Motor neuron (in vitro differentiated cells): ENCODE data around the gene USP44. TPM values are rescaled to one million over a fixed set of nuclear protein-coding genes. Genes with fewer than 3 reads are reported as not detected.

ENCODE experiments used
- ATAC-seq, 8 experiments: fragments of 200-7000 bp; cut with Tn5 transposase; replicated peaks in 6 of 8; 2 replicates each; pipeline ENCODE4 v1.8.0; 2021; ENCODE audit warnings: mild to moderate bottlenecking in 8 of 8, moderate library complexity in 8 of 8
- H3K27ac ChIP-seq, 2 donors: fragments of 250-450 bp; sonication (Bioruptor Pico); 2 replicates each; pipeline ENCODE4 v1.9.0; 2021; ENCODE audit warnings: antibody characterized with exemption in 2 of 2, mild to moderate bottlenecking in 2 of 2, moderate library complexity in 1 of 2
- H3K4me1 ChIP-seq, 2 donors: fragments of 250-450 bp; sonication (Bioruptor Pico); replicated peaks in 1 of 2; 2 replicates each; pipeline ENCODE4 v1.6.1; 2021; ENCODE audit warnings: antibody characterized with exemption in 2 of 2, mild to moderate bottlenecking in 2 of 2, moderate library complexity in 1 of 2
- H3K4me3 ChIP-seq, 5 donors: fragments of 250-450 bp; sonication (Bioruptor Pico); 2 replicates each; pipeline ENCODE4 v1.9.0; 2021; ENCODE audit warnings: antibody characterized with exemption in 5 of 5, mild to moderate bottlenecking in 5 of 5, moderate library complexity in 4 of 5
- WGBS, 10 experiments: fragments of 450-650 bp; shearing (Covaris generic); methylation state at CpG; one replicate each; pipeline ENCODE4 v1.0.0; 2022; 5-methylcytosine and 5-hydroxymethylcytosine counted together
- in situ Hi-C, 9 experiments: fragments of 400-800 bp; cut with MboI; loops; one replicate each; pipeline ENCODE4 v1.15.0; 2021; ENCODE audit warnings: low sequenced_read_pairs in 9 of 9, low pct_unique_long_range_greater_than_20kb in 2 of 9; ENCODE audit not compliant: unreplicated experiment in 9 of 9
- total RNA-seq, 8 experiments: library from RNA; unstranded; fragments of 300-600 nt; gene quantifications; 2 replicates each; pipeline versions ENCODE4 v1.2.3 to v1.2.4, GENCODE V29; 2022

Gene USP44
- 10 to 100 TPM in 5 of 8 experiments, 1 to 10 TPM in 2, under 1 TPM in 1; 0.76 to 15.7 (median 10.8) TPM for total RNA-seq

- Histone ChIP-seq H3K4me1 (peaks cover 9 to 16% of the 10 kb centered on the region in 2 donors), H3K4me3 (peak within 1 kb of the TSS in 2 of 5 donors; percentile 15 to 16), H3K27ac (no peak within 1 kb of the TSS)
- WGBS, 10 experiments: 0 to 80% (median 10%) methylated on average over 1 to 6 of the region's 9 CpGs; no CpG with 5 or more reads in 1 of the 10 experiments
- ATAC-seq: peak in 2 of 8 experiments; percentile 12 to 20
- in situ Hi-C loops: no loop called here
Measured at GRCh38 chr12:95551305-95551704, at the start of gene USP44. Gene USP44 (minus strand): TSS chr12:95551476. CDS start chr12:95534256, 17,220 bp downstream.

- Histone ChIP-seq H3K4me1 (peaks cover 0 to 12% of the 10 kb centered on the region in 2 donors), H3K27ac (no peak overlapping the region), H3K4me3 (no peak overlapping the region)
- in situ Hi-C loops: loop anchor here in 1 of 9 experiments (25.0 kb wide), 1 partner anchor 387 kb away; the partner anchor contains the start of gene HAL
- ATAC-seq: no peak
- whole genome bisulfite sequencing, 10 experiments: 60 to 100% (median 96%) methylated on average over 1 to 7 of the region's 8 CpGs; no CpG with 5 or more reads in 1 of the 10 experiments
Measured at GRCh38 chr12:95600567-95600966, 49.3 kb upstream of the USP44 start.

- Histone ChIP-seq H3K4me1 (peaks cover 0 to 16% of the 10 kb centered on the region in 2 donors), H3K4me3 (no peak overlapping the region), H3K27ac (no peak overlapping the region)
- in situ Hi-C loops: loop anchor here in 7 of 9 experiments (25.0 kb wide), 2 partner anchors 212 to 387 kb away; partner anchors contain the start of gene HAL (in 2 of the 7)
- no peak for ATAC-seq
- 71 to 100% (median 92%) methylated on average over 1 to 5 of the region's 5 CpGs; no CpG with 5 or more reads in 1 of the 10 experiments for WGBS, 10 experiments
Measured at GRCh38 chr12:95599880-95600279, 48.6 kb upstream of the USP44 start.

GRCh38 chr12:95594136-95594535 lies 42.9 kb upstream of the USP44 start:
- WGBS, 10 experiments: 10 to 89% (median 50%) methylated on average over 1 to 2 of the region's 2 CpGs; no CpG with 5 or more reads in 1 of the 10 experiments
- Histone ChIP-seq H3K4me3 (no peak overlapping the region), H3K4me1 (peaks cover 0 to 17% of the 10 kb centered on the region in 2 donors), H3K27ac (no peak overlapping the region)
- in situ Hi-C loops: loop anchor here in 6 of 9 experiments (25.0 kb wide), 2 partner anchors 218 to 393 kb away; partner anchors contain the start of gene HAL (in 1 of the 6)
- ATAC-seq: no peak

GRCh38 chr12:95593266-95593871 lies 42.1 kb upstream of the USP44 start:
- ATAC-seq: peak in 5 of 8 experiments; percentile 24 to 93 (median 55)
- in situ Hi-C loops: loop anchor here in 6 of 9 experiments (25.0 kb wide), 2 partner anchors 219 to 394 kb away; partner anchors contain the start of gene HAL (in 1 of the 6)
- Histone ChIP-seq H3K4me1 (peaks cover 0 to 17% of the 10 kb centered on the region in 2 donors), H3K27ac (no peak overlapping the region), H3K4me3 (no peak overlapping the region)
- WGBS, 10 experiments: 0 to 83% (median 66%) methylated on average over 1 to 6 of the region's 7 CpGs; no CpG with 5 or more reads in 2 of the 10 experiments

GRCh38 chr12:95591731-95592130 lies 40.5 kb upstream of the USP44 start:
- WGBS, 10 experiments: 40 to 100% (median 73%) methylated on average over 1 to 2 of the region's 2 CpGs; no CpG with 5 or more reads in 1 of the 10 experiments
- Histone ChIP-seq H3K4me1 (peaks cover 0 to 17% of the 10 kb centered on the region in 2 donors), H3K27ac (no peak overlapping the region), H3K4me3 (no peak overlapping the region)
- no peak for ATAC-seq
- in situ Hi-C loops: loop anchor here in 6 of 9 experiments (25.0 kb wide), 2 partner anchors 221 to 396 kb away; partner anchors contain the start of gene HAL (in 1 of the 6)

- H3K27ac ChIP-seq: no peak overlapping the region
- H3K4me3 ChIP-seq: no peak overlapping the region
- peaks cover 0 to 17% of the 10 kb centered on the region in 2 donors for H3K4me1 ChIP-seq
- in situ Hi-C loops: loop anchor here in 6 of 9 experiments (25.0 kb wide), 2 partner anchors 222 to 397 kb away; partner anchors contain the start of gene HAL (in 1 of the 6)
- 91 to 100% (median 100%) methylated on average over 1 to 2 of the region's 2 CpGs; no CpG with 5 or more reads in 7 of the 10 experiments for WGBS, 10 experiments
- no peak for ATAC-seq
Measured at GRCh38 chr12:95590775-95591174, 39.5 kb upstream of the USP44 start.

GRCh38 chr12:95583933-95584332 lies 32.7 kb upstream of the USP44 start:
- WGBS, 10 experiments: 30 to 100% (median 96%) methylated on average over 1 to 2 of the region's 2 CpGs; no CpG with 5 or more reads in 2 of the 10 experiments
- no peaks in the 10 kb centered on the region for H3K4me1 ChIP-seq
- no peak for ATAC-seq
- in situ Hi-C loops: loop anchor here in 7 of 9 experiments (10.0 to 25.0 kb wide), 3 partner anchors 228 to 403 kb away; partner anchors contain the start of gene HAL (in 1 of the 7)
- H3K4me3 ChIP-seq: no peak overlapping the region
- no peak overlapping the region for H3K27ac ChIP-seq

GRCh38 chr12:95582230-95583058 lies 31.2 kb upstream of the USP44 start:
- in situ Hi-C loops: loop anchor here in 7 of 9 experiments (10.0 to 25.0 kb wide), 3 partner anchors 230 to 405 kb away; partner anchors contain the start of gene HAL (in 1 of the 7)
- no peak overlapping the region for H3K27ac ChIP-seq
- WGBS, 10 experiments: 0 to 70% (median 45%) methylated on average over 1 to 8 of the region's 8 CpGs
- H3K4me3 ChIP-seq: no peak overlapping the region
- no peaks in the 10 kb centered on the region for H3K4me1 ChIP-seq
- ATAC-seq: peak in 7 of 8 experiments; percentile 32 to 88 (median 58)

GRCh38 chr12:95577820-95578219 lies 26.5 kb upstream of the USP44 start:
- H3K27ac ChIP-seq: no peak overlapping the region
- H3K4me1 ChIP-seq: peaks cover 5 to 10% of the 10 kb centered on the region in 2 donors
- no peak overlapping the region for H3K4me3 ChIP-seq
- in situ Hi-C loops: loop anchor here in 6 of 9 experiments (25.0 kb wide), 2 partner anchors 234 to 409 kb away; partner anchors contain the start of gene HAL (in 1 of the 6)
- WGBS, 10 experiments: 0 to 100% (median 75%) methylated on average over 1 of the region's 1 CpG; no CpG with 5 or more reads in 4 of the 10 experiments
- ATAC-seq: no peak

- no peak overlapping the region for H3K4me3 ChIP-seq
Measured at GRCh38 chr12:95574799-95575452, 23.6 kb upstream of the USP44 start.

More at GRCh38 chr12:95574799-95575452, 23.6 kb upstream of the USP44 start:
- in situ Hi-C loops: loop anchor here in 6 of 9 experiments (25.0 kb wide), 2 partner anchors 237 to 412 kb away; partner anchors contain the start of gene HAL (in 1 of the 6)
- Histone ChIP-seq H3K27ac (no peak overlapping the region), H3K4me1 (peaks cover 5 to 10% of the 10 kb centered on the region in 2 donors)
- peak in 4 of 8 experiments; percentile 32 to 82 (median 72) for ATAC-seq
